GM12872 (cell line): ENCODE results near the gene TSGA10.

Source experiments
- TF ChIP-seq, protein P1 (sequence below): IDR thresholded peaks from 3 replicates; pipeline ENCODE4 v1.5.1; 2011; ENCODE audit warnings: low read depth, mild to moderate bottlenecking, low read length, moderate library complexity; ENCODE audit not compliant: insufficient read depth

Gene TSGA10

DNA sequence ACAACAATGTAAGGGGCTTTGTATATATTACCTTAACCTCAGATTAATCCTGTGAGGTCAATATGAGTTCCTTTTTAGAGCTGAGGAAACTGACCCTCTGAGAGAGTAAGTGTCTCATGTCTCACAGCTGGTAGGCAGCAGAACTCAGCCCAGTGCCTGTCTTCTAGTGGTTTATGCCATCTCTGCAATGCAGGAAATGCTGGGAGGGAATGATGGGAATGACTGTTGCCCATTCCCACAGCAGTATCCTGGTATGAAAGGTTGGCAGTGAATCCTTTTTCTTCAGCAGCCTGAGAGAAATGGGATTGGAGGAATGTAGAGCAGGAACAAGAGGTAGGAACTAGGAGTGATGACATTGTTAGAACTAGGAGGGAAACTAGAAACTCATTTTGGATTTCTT is 32.3 kb upstream of the TSGA10 start:
- TF ChIP-seq, protein P1, sequence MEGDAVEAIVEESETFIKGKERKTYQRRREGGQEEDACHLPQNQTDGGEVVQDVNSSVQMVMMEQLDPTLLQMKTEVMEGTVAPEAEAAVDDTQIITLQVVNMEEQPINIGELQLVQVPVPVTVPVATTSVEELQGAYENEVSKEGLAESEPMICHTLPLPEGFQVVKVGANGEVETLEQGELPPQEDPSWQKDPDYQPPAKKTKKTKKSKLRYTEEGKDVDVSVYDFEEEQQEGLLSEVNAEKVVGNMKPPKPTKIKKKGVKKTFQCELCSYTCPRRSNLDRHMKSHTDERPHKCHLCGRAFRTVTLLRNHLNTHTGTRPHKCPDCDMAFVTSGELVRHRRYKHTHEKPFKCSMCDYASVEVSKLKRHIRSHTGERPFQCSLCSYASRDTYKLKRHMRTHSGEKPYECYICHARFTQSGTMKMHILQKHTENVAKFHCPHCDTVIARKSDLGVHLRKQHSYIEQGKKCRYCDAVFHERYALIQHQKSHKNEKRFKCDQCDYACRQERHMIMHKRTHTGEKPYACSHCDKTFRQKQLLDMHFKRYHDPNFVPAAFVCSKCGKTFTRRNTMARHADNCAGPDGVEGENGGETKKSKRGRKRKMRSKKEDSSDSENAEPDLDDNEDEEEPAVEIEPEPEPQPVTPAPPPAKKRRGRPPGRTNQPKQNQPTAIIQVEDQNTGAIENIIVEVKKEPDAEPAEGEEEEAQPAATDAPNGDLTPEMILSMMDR, result no peak

DNA sequence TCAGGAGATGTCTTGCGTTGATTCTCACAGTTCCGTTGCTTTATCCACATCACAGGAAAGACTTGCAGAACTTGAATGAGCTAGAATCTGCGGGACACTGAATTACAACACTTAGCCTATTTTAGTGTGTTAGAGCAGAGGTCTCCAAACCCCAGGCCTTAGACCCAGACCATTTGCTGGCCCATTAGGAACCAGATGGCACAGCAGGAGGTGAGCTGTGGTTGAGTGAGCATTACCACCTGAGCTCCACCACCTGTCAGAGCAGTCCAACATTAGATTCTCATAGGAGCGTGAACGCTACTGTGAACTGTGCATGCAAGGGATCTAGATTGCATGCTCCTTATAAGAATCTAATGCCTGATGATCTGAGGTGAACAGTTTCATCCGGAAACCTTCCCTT is 30.1 kb upstream of the TSGA10 start:
- TF ChIP-seq, protein P1, result no peak

DNA sequence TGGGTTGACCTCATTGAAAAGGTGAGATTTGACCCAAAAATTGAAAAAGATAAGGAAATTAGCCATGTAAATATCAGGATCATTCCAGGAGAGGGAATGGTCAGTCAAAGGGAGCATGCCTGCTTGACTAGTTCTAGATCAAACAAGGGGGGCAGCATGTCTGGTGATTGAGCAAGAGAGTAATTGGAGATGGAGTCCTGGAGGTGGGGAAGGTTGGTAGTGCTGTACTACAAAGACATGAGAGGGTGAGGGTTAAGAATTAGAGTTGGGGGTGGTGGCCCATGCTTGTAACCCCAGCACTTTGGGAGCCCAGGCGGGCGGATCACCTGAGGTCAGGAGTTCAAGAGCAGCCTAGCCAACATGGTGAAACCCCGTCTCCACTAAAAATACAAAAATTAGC is 28.3 kb upstream of the TSGA10 start:
- TF ChIP-seq, protein P1, result no peak

DNA sequence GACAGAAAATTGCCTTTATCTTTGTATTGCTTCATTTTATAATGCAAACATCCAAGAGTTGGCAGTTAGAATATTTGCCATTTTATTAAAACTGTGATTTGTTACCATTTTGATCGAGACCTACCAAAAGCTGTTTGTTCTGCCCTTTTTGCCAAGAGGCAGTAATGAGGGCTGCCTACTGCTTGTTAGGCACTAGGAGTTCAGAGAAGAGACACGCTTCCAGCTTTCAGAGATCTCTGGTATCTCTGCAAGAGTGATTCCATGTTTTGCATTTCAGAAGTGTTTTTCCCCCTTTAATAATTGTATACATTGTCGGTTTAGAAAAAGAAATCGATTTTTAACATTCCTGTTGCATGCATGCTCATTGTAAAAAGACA is 26.9 kb upstream of the TSGA10 start:
- TF ChIP-seq, protein P1, result no peak

DNA sequence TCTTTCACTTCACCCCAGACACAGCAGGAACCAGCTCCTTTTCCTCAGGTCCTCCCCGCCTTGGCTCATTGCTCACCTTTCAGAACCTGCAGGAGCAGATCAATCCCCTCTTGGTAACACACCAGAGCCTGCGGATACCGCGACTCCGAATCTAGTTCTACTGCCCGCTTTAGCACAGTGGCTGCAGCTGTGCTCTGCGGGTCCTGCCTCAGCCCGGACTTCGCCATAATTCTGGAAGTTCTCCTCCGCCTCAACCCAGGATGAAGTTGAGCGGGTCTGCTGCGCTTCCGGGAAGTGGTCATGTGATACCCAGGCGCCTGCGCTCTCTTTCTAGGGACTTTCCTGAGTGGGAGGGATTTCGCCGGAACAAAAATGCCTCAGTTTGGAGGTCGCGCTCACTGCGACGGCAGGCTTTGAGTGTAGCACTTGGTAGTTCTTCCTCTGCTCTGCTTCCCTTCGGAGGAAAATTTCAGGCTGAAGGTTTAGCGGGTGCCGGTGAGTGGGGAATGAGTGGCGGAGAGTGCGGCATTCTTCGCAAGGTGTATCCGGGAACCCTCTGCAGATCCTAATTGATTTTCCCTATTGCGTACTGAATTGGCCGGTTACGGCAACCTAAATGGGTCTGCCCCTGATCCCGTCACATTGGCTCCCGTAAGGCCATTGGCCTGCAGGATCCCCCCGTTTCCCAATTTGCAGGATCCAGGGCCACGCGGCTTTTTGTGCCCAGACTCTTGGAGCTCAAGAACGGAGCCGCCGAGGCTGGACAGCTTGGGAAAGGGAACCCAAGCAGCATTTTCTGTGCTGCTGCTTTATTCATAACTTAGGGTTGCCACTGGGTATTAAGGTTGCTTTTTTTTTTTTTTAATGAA is 26.2 kb upstream of the TSGA10 start, which contains the start of the genes MITD1 and MRPL30:
MITD1 (minus strand) TSS at position 304 of the 869 bp plus-strand sequence; CDS start at position 227, 77 bp downstream.
MRPL30 (plus strand) TSS at position 430 of the 869 bp plus-strand sequence. CDS start 5,020 bp downstream, outside the sequence.
- TF ChIP-seq, protein P1, result no peak

DNA sequence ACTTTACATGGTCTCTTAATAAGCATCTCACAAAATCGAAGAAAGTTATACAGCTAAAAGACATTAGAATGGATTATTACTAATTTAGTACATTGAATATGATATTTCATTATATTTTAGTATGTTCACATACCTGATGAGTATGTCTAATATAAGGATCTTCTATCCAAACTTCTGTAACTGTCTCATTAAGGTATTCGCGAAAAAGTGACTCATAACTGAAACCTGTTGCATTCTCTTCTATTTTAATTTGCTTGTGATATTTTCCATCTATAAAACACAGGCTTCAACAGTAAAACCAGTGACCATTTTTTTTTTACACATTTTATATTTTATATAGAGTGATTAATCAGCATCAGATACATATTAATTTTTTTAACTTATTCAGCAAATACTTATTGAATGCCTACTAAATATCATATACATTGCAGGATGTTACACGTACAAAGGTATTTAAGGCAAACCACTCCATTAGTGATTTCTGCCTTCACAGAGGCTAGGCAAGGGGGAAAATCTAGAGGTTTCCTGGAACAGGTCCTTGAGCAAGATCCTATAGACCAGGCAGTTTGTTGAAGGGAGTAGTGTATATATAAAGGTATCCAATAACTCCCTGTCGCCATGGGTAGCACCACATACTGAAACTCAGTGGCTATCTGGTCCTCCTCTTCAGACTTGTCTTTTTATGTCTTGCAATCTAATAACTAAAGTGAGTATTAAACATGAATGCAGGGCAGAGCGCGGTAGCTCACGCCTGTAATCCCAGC is 16.8 kb upstream of the TSGA10 start:
- TF ChIP-seq, protein P1, result no peak

DNA sequence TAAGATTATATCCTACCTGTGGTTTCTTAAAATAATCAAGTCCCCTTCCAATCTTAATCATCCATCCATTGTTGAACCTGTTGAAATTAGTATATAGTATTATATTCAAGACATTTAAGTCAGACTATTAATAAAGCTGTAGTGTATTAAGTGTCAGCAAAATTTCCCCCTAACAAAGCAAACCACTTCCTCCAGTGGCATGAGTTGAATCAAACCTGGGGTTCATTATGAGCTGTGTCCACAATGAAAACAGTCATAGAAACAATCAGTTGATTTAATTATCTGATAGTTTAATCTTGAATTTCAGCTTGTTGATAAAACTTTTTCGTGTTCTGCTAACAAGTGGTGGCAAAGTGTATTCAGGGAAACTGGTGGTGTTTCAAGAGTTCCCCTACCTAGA is 14.8 kb upstream of the TSGA10 start:
- TF ChIP-seq, protein P1, result no peak
